Mesodermal cell (in vitro differentiated cells): ENCODE results near the gene TMOD2.

Experiments used
- H3K27ac ChIP-seq: 2 replicates; pipeline ENCODE4 v1.7.0; 2013; ENCODE audit warnings: mild to moderate bottlenecking, low read depth, low read length, moderate library complexity; ENCODE audit not compliant: severe bottlenecking
- H3K36me3 ChIP-seq: 2 replicates; pipeline ENCODE4 v1.7.1; 2013; ENCODE audit warnings: mild to moderate bottlenecking, low read length, moderate library complexity; ENCODE audit not compliant: control insufficient read depth, insufficient read depth
- H3K4me1 ChIP-seq: one replicate; pipeline ENCODE4 v1.7.1; 2013; ENCODE audit warnings: mild to moderate bottlenecking, low read length; ENCODE audit not compliant: insufficient read depth, control insufficient read depth, poor library complexity, severe bottlenecking
- H3K4me3 ChIP-seq: 2 replicates; pipeline ENCODE4 v1.7.0; 2013; ENCODE audit warnings: low read length, control low read depth, mild to moderate bottlenecking; ENCODE audit not compliant: insufficient read depth, poor library complexity, severe bottlenecking; ENCODE audit errors: extremely low read depth
- H3K9me3 ChIP-seq: 2 replicates; pipeline ENCODE4 v1.7.1; 2013; ENCODE audit warnings: mild to moderate bottlenecking, low read length, moderate library complexity; ENCODE audit not compliant: control insufficient read depth
- WGBS, 2 experiments: methylation state at CpG; one replicate each; pipeline ENCODE4 v1.1.5; 2013; ENCODE audit warnings: missing lambda C conversion rate in 2 of 2; ENCODE audit not compliant: insufficient coverage in 2 of 2; 5-methylcytosine and 5-hydroxymethylcytosine counted together

Gene TMOD2

DNA sequence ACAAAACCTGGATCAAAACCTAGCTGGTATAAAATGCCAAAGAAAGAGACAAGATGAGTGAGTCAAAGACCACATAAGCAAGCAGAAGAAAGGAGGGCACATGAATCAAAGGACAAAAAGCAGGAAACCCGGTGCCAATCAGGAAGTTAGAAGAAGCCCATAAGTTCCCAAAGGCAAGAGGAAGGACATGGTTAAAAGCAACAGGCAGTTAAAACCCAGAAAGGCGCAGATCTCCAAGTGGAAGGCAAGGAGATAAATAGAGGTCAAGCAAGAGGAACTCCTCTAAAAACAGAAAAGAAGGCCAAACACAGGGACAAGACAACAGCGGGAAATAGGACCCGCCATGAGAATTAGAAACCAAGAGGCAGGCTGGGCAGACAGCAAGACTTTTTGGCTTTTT lies 4.4 kb downstream of the TMOD2 start:
- Histone ChIP-seq H3K27ac (no peak overlapping the region), H3K9me3 (no peaks in the 10 kb centered on the region), H3K4me1 (no peaks in the 10 kb centered on the region), H3K36me3 (no peaks in the 10 kb centered on the region), H3K4me3 (no peak overlapping the region)
- 66 to 70% methylated on average over 4 of the region's 4 CpGs for WGBS, 2 experiments

DNA sequence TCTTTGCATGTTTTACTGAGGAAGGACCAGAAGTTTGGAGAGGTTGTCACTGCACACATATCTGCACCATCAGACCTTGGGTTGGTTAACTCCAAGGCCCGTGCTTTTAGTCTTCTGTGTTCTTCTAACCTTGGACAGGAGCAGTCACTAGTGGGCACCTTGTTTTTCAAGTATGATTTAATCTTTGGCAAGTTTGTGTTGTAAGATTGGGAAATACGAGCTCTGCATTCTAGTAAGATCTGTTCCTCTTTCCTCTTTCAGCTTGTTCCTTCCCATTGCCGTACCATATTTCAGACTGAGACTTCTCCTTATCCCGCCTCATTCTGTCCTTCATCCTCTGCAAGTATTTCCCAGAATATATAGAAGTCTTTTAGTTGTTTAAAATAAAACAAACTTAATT lies 5.1 kb downstream of the TMOD2 start:
- Histone ChIP-seq H3K27ac (no peak overlapping the region), H3K36me3 (no peaks in the 10 kb centered on the region), H3K4me3 (no peak overlapping the region), H3K4me1 (no peaks in the 10 kb centered on the region), H3K9me3 (no peaks in the 10 kb centered on the region)
- 90% methylated on average over 2 of the region's 4 CpGs; no CpG with 5 or more reads in 1 of the 2 experiments for WGBS, 2 experiments

DNA sequence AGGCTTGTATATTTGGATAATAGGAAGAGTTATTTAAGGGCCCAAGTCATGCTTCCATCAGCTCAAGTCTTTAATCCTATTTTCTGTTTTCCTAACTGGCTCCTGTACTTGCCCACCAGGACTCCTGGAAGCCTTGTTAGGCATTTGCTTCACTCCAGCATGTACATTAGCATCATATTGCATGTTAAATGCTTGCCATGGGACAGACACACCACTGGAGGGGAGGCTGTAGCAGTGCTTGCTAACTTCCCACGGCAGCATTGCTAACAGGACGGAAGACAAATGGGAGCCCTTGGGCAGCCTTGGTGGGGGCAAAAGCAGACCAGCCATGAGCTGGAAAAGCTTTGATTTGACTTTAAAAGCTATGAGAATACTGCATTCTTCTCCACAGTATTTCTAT lies 6.1 kb downstream of the TMOD2 start:
- H3K27ac ChIP-seq: no peak overlapping the region
- 83 to 88% methylated on average over 2 of the region's 2 CpGs for WGBS, 2 experiments
- no peak overlapping the region for H3K4me3 ChIP-seq
- H3K36me3 ChIP-seq: no peaks in the 10 kb centered on the region
- H3K9me3 ChIP-seq: no peaks in the 10 kb centered on the region
- no peaks in the 10 kb centered on the region for H3K4me1 ChIP-seq

DNA sequence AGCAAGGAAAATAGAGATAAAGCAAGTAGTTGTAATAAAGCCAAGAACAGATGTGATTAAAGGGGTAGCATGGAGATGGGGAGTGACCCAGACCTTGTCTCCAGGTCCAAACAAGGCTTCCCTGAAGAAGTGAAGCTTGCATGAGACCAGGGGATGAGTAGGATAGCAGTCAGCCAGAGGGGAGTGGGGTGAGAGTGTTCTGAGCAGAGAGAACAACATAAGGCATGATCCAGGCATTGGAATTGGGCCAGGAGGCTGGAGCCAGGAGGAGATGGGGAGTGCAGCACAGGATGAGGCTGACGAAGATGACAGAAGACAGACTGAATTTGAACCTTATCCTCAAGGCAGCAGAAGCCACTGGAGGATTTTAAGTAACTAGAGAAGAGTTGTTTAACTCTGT lies 7.2 kb downstream of the TMOD2 start:
- Histone ChIP-seq H3K9me3 (no peaks in the 10 kb centered on the region), H3K4me1 (no peaks in the 10 kb centered on the region), H3K4me3 (no peak overlapping the region), H3K36me3 (no peaks in the 10 kb centered on the region), H3K27ac (no peak overlapping the region)
- 83 to 100% methylated on average over 1 of the region's 1 CpG for WGBS, 2 experiments

DNA sequence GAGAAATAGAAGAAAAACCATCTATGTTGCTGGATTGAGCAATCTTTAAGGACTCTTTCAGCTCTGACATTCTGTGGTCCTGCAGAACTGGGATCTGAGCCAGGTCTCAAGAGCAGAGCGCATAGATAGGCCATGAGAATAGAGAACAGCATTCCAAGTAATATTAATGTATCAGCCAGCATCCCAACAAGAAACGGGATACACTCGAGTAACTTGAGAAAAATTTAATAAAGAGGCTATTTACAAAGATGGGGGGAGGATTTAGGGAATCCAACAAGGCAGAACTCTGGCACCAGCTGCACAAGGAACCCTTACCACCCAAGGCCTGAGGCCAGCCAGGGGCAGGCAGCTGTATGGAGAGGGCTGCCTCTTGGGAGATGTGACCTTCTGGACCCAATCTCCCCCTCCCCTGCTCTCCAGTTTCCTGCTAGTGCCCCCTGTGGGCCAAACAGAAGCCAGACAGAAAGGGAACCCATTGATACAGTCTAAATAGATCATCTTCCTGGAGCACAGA lies 8.2 kb downstream of the TMOD2 start:
- 100% methylated on average over 1 of the region's 3 CpGs; no CpG with 5 or more reads in 1 of the 2 experiments for WGBS, 2 experiments
- Histone ChIP-seq H3K4me1 (no peaks in the 10 kb centered on the region), H3K9me3 (no peaks in the 10 kb centered on the region), H3K4me3 (no peak overlapping the region), H3K27ac (no peak overlapping the region), H3K36me3 (no peaks in the 10 kb centered on the region)

DNA sequence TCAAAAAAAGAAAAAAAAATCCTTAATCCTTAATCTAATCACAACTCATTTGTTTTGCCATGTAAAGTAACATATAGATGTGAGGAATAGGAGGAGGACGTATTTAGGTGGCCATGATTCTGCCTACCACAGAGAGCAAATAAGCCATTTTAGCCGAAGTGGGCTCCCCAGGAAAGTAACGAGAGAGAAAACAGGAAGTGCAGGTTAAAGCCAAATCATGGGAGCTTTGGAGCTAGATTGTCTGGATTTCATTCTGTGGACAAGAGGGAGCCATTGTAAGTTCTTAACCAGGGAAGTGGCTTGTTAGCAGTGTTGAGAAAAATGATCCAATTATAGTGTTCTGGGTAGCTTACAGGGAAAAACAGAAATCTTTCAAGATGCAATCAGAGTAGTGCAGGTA lies 9.4 kb downstream of the TMOD2 start:
- no peaks in the 10 kb centered on the region for H3K4me1 ChIP-seq
- H3K36me3 ChIP-seq: no peaks in the 10 kb centered on the region
- H3K9me3 ChIP-seq: no peaks in the 10 kb centered on the region
- H3K27ac ChIP-seq: no peak overlapping the region
- WGBS, 2 experiments: 58 to 63% methylated on average over 3 of the region's 3 CpGs
- no peak overlapping the region for H3K4me3 ChIP-seq

GRCh38 chr15:51765751-51766150 lies 14.4 kb downstream of the TMOD2 start:
- no peaks in the 10 kb centered on the region for H3K9me3 ChIP-seq
- no peaks in the 10 kb centered on the region for H3K36me3 ChIP-seq
- WGBS, 2 experiments: 91 to 96% methylated on average over 3 to 5 of the region's 7 CpGs
- no peak overlapping the region for H3K27ac ChIP-seq
- no peak overlapping the region for H3K4me3 ChIP-seq
- no peaks in the 10 kb centered on the region for H3K4me1 ChIP-seq

DNA sequence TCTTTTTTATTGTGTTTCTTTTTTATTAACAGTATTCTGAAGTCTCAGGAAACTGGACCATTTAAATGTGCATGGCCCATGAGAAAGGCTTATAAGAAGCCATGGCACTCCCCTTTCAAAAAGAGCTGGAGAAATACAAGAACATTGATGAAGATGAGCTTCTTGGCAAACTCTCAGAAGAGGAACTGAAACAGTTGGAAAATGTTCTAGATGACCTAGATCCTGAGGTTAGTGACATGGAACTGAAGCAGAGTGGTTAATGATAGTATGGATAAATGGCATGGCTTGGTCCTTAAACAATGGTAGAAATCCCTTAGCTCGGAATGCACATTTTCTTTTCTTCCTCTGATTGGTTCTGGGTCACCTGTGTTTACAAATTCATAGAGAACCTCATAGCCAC lies 14.9 kb downstream of the TMOD2 start:
- Histone ChIP-seq H3K36me3 (no peaks in the 10 kb centered on the region), H3K4me3 (no peak overlapping the region), H3K4me1 (peaks cover 1% of the 10 kb centered on the region), H3K27ac (no peak overlapping the region), H3K9me3 (no peaks in the 10 kb centered on the region)
- WGBS, 2 experiments: no CpG with 5 or more reads among the region's 1 CpG

DNA sequence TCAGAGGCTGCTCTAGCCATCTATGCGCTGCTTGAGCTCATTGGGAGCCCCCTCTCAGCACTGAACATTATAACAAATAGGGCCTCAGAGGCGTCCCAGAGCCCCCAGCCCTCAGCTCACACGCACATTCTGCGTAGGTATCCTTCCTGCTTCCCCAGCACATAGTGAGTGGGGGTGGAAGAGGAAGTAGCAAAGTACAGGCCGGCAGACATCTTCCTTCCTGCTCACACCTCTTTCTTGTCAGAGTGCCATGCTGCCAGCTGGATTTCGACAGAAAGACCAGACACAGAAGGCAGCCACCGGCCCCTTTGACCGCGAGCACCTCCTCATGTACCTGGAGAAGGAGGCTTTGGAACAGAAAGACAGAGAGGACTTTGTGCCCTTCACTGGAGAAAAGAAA lies 16.6 kb downstream of the TMOD2 start:
- no peaks in the 10 kb centered on the region for H3K36me3 ChIP-seq
- H3K27ac ChIP-seq: no peak overlapping the region
- 89 to 92% methylated on average over 4 of the region's 9 CpGs for WGBS, 2 experiments

GRCh38 chr15:51770902-51771301 lies 19.5 kb downstream of the TMOD2 start:
- Histone ChIP-seq H3K4me3 (no peak overlapping the region), H3K36me3 (peaks cover 8% of the 10 kb centered on the region), H3K9me3 (no peaks in the 10 kb centered on the region), H3K27ac (no peak overlapping the region), H3K4me1 (peaks cover 6% of the 10 kb centered on the region)
- 61 to 62% methylated on average over 3 of the region's 3 CpGs for WGBS, 2 experiments

More for the DNA sequence above, 16.6 kb downstream of the TMOD2 start:
- Histone ChIP-seq H3K4me3 (no peak overlapping the region), H3K4me1 (peaks cover 6% of the 10 kb centered on the region), H3K9me3 (no peaks in the 10 kb centered on the region)

GRCh38 chr15:51771773-51772172 lies 20.4 kb downstream of the TMOD2 start:
- no peaks in the 10 kb centered on the region for H3K9me3 ChIP-seq
- WGBS, 2 experiments: no CpG with 5 or more reads among the region's 1 CpG

More at GRCh38 chr15:51771773-51772172, 20.4 kb downstream of the TMOD2 start:
- Histone ChIP-seq H3K27ac (peak overlapping the region; percentile 63), H3K4me1 (peaks cover 6% of the 10 kb centered on the region), H3K4me3 (no peak overlapping the region), H3K36me3 (peaks cover 8% of the 10 kb centered on the region)
